Activated CD8-positive, alpha-beta T cell treated with anti-CD3 and anti-CD28 coated beads, Interleukin-2, amount 10 ng/mL, durations not matched to agents 7 days and 5 days (primary cell): ENCODE results near the gene PTPRK. TPM values are rescaled to one million over a fixed set of nuclear protein-coding genes. Genes with fewer than 3 reads are reported as not detected.

ENCODE experiments used
- ATAC-seq: fragments of 150-1000 bp; cut with Tn5 transposase; one replicate; pipeline ENCODE4 v1.10.0; 2021; ENCODE audit warnings: moderate library complexity
- CTCF ChIA-PET: fragments of 350-600 bp; sonication (Branson Sonifier 250); formaldehyde crosslinking; loops from one replicate; lab custom pipeline; 2021; ENCODE audit warnings: antibody characterized with exemption; lab: Charles Lee
- POLR2A ChIA-PET: fragments of 350-600 bp; sonication (Branson Sonifier 250); formaldehyde crosslinking; loops from one replicate; lab custom pipeline; 2021; ENCODE audit warnings: antibody characterized with exemption; lab: Charles Lee
- DNase-seq: peaks from one replicate; pipeline ENCODE4 v3.0.0-alpha.2; 2020
- H3K27ac Mint-ChIP-seq: one replicate; pipeline ENCODE4 v1.8.0; 2021; ENCODE audit warnings: mild to moderate bottlenecking, mixed read lengths
- H3K27me3 Mint-ChIP-seq: one replicate; pipeline ENCODE4 v1.8.0; 2021; ENCODE audit warnings: low read depth, mixed read lengths
- H3K36me3 Mint-ChIP-seq: one replicate; pipeline ENCODE4 v1.8.0; 2021; ENCODE audit warnings: low read depth, mixed read lengths
- H3K4me1 Mint-ChIP-seq: one replicate; pipeline ENCODE4 v1.8.0; 2021; ENCODE audit warnings: low read depth, mixed read lengths
- H3K4me3 Mint-ChIP-seq: one replicate; pipeline ENCODE4 v1.8.0; 2021; ENCODE audit warnings: mild to moderate bottlenecking, mixed read lengths
- H3K9me3 Mint-ChIP-seq: one replicate; pipeline ENCODE4 v1.8.0; 2022; ENCODE audit warnings: mixed read lengths; ENCODE audit not compliant: insufficient read depth
- total RNA-seq, 2 experiments: library from RNA; stranded (reverse); gene quantifications; one replicate each; pipeline ENCODE4 v1.2.3, GENCODE V29; 2021

Gene PTPRK
- total RNA-seq, 2 experiments from 2014 or later = 3.1 to 3.6 TPM

- ChIA-PET POLR2A (no interaction called here), CTCF (no interaction called here)
- DNase-seq (no peak), ATAC-seq (no peak)
- H3K9me3 Mint-ChIP-seq = no peaks in the 10 kb centered on the region
- no peaks in the 10 kb centered on the region for H3K36me3 Mint-ChIP-seq
- no peak overlapping the region for H3K4me3 Mint-ChIP-seq
- H3K4me1 Mint-ChIP-seq = peaks cover 10% of the 10 kb centered on the region
- no peak overlapping the region for H3K27ac Mint-ChIP-seq
- H3K27me3 Mint-ChIP-seq = no peaks in the 10 kb centered on the region
Observed at GRCh38 chr6:128216917-128217316, 303.5 kb downstream of the PTPRK start.

- Mint-ChIP-seq H3K4me1 (peaks cover 10% of the 10 kb centered on the region), H3K4me3 (no peak overlapping the region), H3K36me3 (no peaks in the 10 kb centered on the region), H3K27me3 (no peaks in the 10 kb centered on the region), H3K9me3 (no peaks in the 10 kb centered on the region), H3K27ac (no peak overlapping the region)
- POLR2A ChIA-PET = no interaction called here
- DNase-seq (no peak), ATAC-seq (no peak)
- CTCF ChIA-PET = no interaction called here
Observed at GRCh38 chr6:128209771-128210170, 310.6 kb downstream of the PTPRK start.

GRCh38 chr6:128208851-128209580 is 311.4 kb downstream of the PTPRK start:
- no peaks in the 10 kb centered on the region for H3K27me3 Mint-ChIP-seq
- no peaks in the 10 kb centered on the region for H3K36me3 Mint-ChIP-seq
- no peaks in the 10 kb centered on the region for H3K9me3 Mint-ChIP-seq
- ATAC-seq (no peak), DNase-seq (no peak)
- POLR2A ChIA-PET = no interaction called here
- H3K4me3 Mint-ChIP-seq = no peak overlapping the region
- CTCF ChIA-PET = no interaction called here
- no peak overlapping the region for H3K27ac Mint-ChIP-seq
- peaks cover 9% of the 10 kb centered on the region for H3K4me1 Mint-ChIP-seq

GRCh38 chr6:128208078-128208477 is 312.3 kb downstream of the PTPRK start:
- no peaks in the 10 kb centered on the region for H3K9me3 Mint-ChIP-seq
- ChIA-PET CTCF (interaction anchor here (1.6 kb wide), 1 partner anchor 14 kb away, joined by 3 read pairs; no protein-coding TSS in a partner anchor), POLR2A (no interaction called here)
- no peak overlapping the region for H3K4me3 Mint-ChIP-seq
- no peaks in the 10 kb centered on the region for H3K36me3 Mint-ChIP-seq
- peaks cover 1% of the 10 kb centered on the region for H3K4me1 Mint-ChIP-seq
- DNase-seq (no peak), ATAC-seq (no peak)
- no peak overlapping the region for H3K27ac Mint-ChIP-seq
- no peaks in the 10 kb centered on the region for H3K27me3 Mint-ChIP-seq

- no peak overlapping the region for H3K27ac Mint-ChIP-seq
- no peak for DNase-seq
- no peak overlapping the region for H3K4me3 Mint-ChIP-seq
- no peaks in the 10 kb centered on the region for H3K27me3 Mint-ChIP-seq
- no peaks in the 10 kb centered on the region for H3K36me3 Mint-ChIP-seq
- ChIA-PET CTCF (interaction anchor here (1.6 kb wide), 1 partner anchor 13 kb away, joined by 3 read pairs; no protein-coding TSS in a partner anchor), POLR2A (no interaction called here)
- no peak for ATAC-seq
- H3K4me1 Mint-ChIP-seq = no peaks in the 10 kb centered on the region
- H3K9me3 Mint-ChIP-seq = no peaks in the 10 kb centered on the region
Observed at GRCh38 chr6:128206610-128207426, 313.6 kb downstream of the PTPRK start.

- CTCF ChIA-PET = no interaction called here
- no peaks in the 10 kb centered on the region for H3K36me3 Mint-ChIP-seq
- ATAC-seq = no peak
- POLR2A ChIA-PET = no interaction called here
- DNase-seq = no peak
- no peaks in the 10 kb centered on the region for H3K4me1 Mint-ChIP-seq
- H3K9me3 Mint-ChIP-seq = no peaks in the 10 kb centered on the region
- H3K27me3 Mint-ChIP-seq = no peaks in the 10 kb centered on the region
- no peak overlapping the region for H3K27ac Mint-ChIP-seq
- H3K4me3 Mint-ChIP-seq = no peak overlapping the region
Observed at GRCh38 chr6:128204616-128205015, 315.8 kb downstream of the PTPRK start.

GRCh38 chr6:128202169-128202765 is 318.1 kb downstream of the PTPRK start:
- no peak for DNase-seq
- Mint-ChIP-seq H3K4me3 (no peak overlapping the region), H3K4me1 (no peaks in the 10 kb centered on the region), H3K36me3 (no peaks in the 10 kb centered on the region), H3K9me3 (no peaks in the 10 kb centered on the region), H3K27ac (no peak overlapping the region), H3K27me3 (no peaks in the 10 kb centered on the region)
- ATAC-seq = no peak
- ChIA-PET POLR2A (no interaction called here), CTCF (no interaction called here)

GRCh38 chr6:128200789-128201188 is 319.6 kb downstream of the PTPRK start:
- CTCF ChIA-PET = interaction anchor here (1.5 kb wide), 1 partner anchor 10 kb away, joined by 4 read pairs; no protein-coding TSS in a partner anchor
- POLR2A ChIA-PET = no interaction called here
- no peak overlapping the region for H3K27ac Mint-ChIP-seq
- H3K36me3 Mint-ChIP-seq = no peaks in the 10 kb centered on the region
- no peak for DNase-seq
- H3K27me3 Mint-ChIP-seq = no peaks in the 10 kb centered on the region
- no peak for ATAC-seq
- H3K4me3 Mint-ChIP-seq = no peak overlapping the region
- H3K4me1 Mint-ChIP-seq = no peaks in the 10 kb centered on the region
- no peaks in the 10 kb centered on the region for H3K9me3 Mint-ChIP-seq

GRCh38 chr6:128199461-128199860 is 320.9 kb downstream of the PTPRK start:
- no peak for ATAC-seq
- no peaks in the 10 kb centered on the region for H3K4me1 Mint-ChIP-seq

GRCh38 chr6:128192972-128193371 is 327.4 kb downstream of the PTPRK start:
- ATAC-seq = no peak
- ChIA-PET CTCF (interaction anchor here (1.2 to 1.4 kb wide), 2 partner anchors 11 to 14 kb away, joined by 3 read pairs; no protein-coding TSS in a partner anchor), POLR2A (no interaction called here)
- no peaks in the 10 kb centered on the region for H3K36me3 Mint-ChIP-seq
- DNase-seq = no peak
- no peaks in the 10 kb centered on the region for H3K4me1 Mint-ChIP-seq
- no peaks in the 10 kb centered on the region for H3K27me3 Mint-ChIP-seq
- H3K9me3 Mint-ChIP-seq = no peaks in the 10 kb centered on the region
- no peak overlapping the region for H3K4me3 Mint-ChIP-seq
- H3K27ac Mint-ChIP-seq = no peak overlapping the region

More at GRCh38 chr6:128199461-128199860, 320.9 kb downstream of the PTPRK start:
- no peak overlapping the region for H3K27ac Mint-ChIP-seq
- ChIA-PET POLR2A (no interaction called here), CTCF (interaction anchor here (0.6 to 1.5 kb wide), 2 partner anchors 9 to 1022 kb away, joined by 3 to 4 read pairs; no protein-coding TSS in a partner anchor)
- no peaks in the 10 kb centered on the region for H3K36me3 Mint-ChIP-seq
- no peak for DNase-seq
- no peak overlapping the region for H3K4me3 Mint-ChIP-seq
- no peaks in the 10 kb centered on the region for H3K9me3 Mint-ChIP-seq
- no peaks in the 10 kb centered on the region for H3K27me3 Mint-ChIP-seq

GRCh38 chr6:128188678-128189077 is 331.7 kb downstream of the PTPRK start:
- CTCF ChIA-PET = no interaction called here
- ATAC-seq (no peak), DNase-seq (no peak)
- Mint-ChIP-seq H3K4me3 (no peak overlapping the region), H3K9me3 (no peaks in the 10 kb centered on the region), H3K27me3 (no peaks in the 10 kb centered on the region), H3K36me3 (no peaks in the 10 kb centered on the region), H3K27ac (no peak overlapping the region), H3K4me1 (no peaks in the 10 kb centered on the region)
- POLR2A ChIA-PET = no interaction called here

GRCh38 chr6:128186729-128187128 is 333.7 kb downstream of the PTPRK start:
- ChIA-PET POLR2A (no interaction called here), CTCF (no interaction called here)
- DNase-seq (no peak), ATAC-seq (no peak)
- H3K4me3 Mint-ChIP-seq = no peak overlapping the region
- no peak overlapping the region for H3K27ac Mint-ChIP-seq
- H3K27me3 Mint-ChIP-seq = no peaks in the 10 kb centered on the region
- no peaks in the 10 kb centered on the region for H3K9me3 Mint-ChIP-seq
- no peaks in the 10 kb centered on the region for H3K36me3 Mint-ChIP-seq
- no peaks in the 10 kb centered on the region for H3K4me1 Mint-ChIP-seq
